NT2/D1 (cell line): ENCODE measurements around the gene TROAP.
"Not testable (repeated sequence)": the region's sequence is repeated elsewhere in the genome, so short reads cannot be mapped to it uniquely, and the experiment has no call there.

Experiments used
- SUZ12 ChIP-seq: IDR thresholded peaks from 2 replicates; pipeline ENCODE4 v1.6.1; 2011; ENCODE audit not compliant: insufficient read length, insufficient read depth; ENCODE audit errors: extremely low read depth
- YY1 ChIP-seq: IDR thresholded peaks from 2 replicates; pipeline ENCODE4 v1.6.1; 2011; ENCODE audit not compliant: insufficient read length, insufficient read depth
- ZNF274 ChIP-seq: IDR thresholded peaks from 2 replicates; pipeline ENCODE4 v1.6.1; 2011; ENCODE audit warnings: mild to moderate bottlenecking, low read depth, low read length

DNA sequence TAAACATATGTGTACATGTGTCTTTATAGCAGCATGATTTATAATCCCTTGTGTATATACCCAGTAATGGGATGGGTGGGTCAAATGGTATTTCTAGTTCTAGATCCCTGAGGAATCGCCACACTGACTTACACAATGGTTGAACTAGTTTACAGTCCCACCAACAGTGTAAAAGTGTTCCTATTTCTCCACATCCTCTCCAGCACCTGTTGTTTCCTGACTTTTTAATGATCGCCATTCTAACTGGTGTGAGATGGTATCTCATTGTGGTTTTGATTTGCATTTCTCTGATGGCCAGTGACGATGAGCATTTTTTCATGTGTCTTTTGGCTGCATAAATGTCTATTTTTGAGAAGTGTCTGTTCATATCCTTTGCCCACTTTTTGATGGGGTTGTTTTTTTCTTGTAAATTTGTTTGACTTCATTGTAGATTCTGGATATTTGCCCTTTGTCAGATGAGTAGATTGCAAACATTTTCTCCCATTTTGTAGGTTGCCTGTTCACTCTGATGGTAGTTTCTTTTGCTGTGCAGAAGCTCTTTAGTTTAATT is 12.5 kb upstream of the TROAP start:
- not testable (repeated sequence) for TF ChIP-seq ZNF274, SUZ12, YY1
